NCI-H2107 (cell line): ENCODE data around the gene SF1.
A peak's percentile ranks its signal among the peaks of the same experiment; 100 is the strongest.
"Not testable (repeated sequence)": the region's sequence is repeated elsewhere in the genome, so short reads cannot be mapped to it uniquely, and the experiment has no call there.

ENCODE experiments used
- DNase-seq: peaks from one replicate; lab custom pipeline; 2025; lab: John Stamatoyannopoulos, UW

The SF1 gene

GRCh38 chr11:64778473-64779298 is at the start of gene SF1:
Gene SF1, minus strand, starts transcription at chr11:64778542. Its CDS starts 150 bp downstream, at chr11:64778392.
- DNase-seq = peak; percentile 100

- no peak for DNase-seq
Observed at GRCh38 chr11:64827451-64827839, 49.1 kb upstream of the SF1 start.

- DNase-seq = no peak
Observed at GRCh38 chr11:64826578-64827450, 48.5 kb upstream of the SF1 start.

- DNase-seq = no peak
Observed at GRCh38 chr11:64826062-64826461, 47.7 kb upstream of the SF1 start.

- no peak for DNase-seq
Observed at GRCh38 chr11:64823568-64824119, 45.3 kb upstream of the SF1 start.

GRCh38 chr11:64817476-64817875 is 39.1 kb upstream of the SF1 start:
- no peak for DNase-seq

- not testable (repeated sequence) for DNase-seq
Observed at GRCh38 chr11:64815433-64815832, 37.1 kb upstream of the SF1 start.

- no peak for DNase-seq
Observed at GRCh38 chr11:64814712-64815187, 36.4 kb upstream of the SF1 start.

- no peak for DNase-seq
Observed at GRCh38 chr11:64813826-64814225, 35.5 kb upstream of the SF1 start.

GRCh38 chr11:64810891-64811272 is 32.5 kb upstream of the SF1 start:
- no peak for DNase-seq

- DNase-seq = peak; percentile 94
Observed at GRCh38 chr11:64810271-64810890, 32.0 kb upstream of the SF1 start, which contains the start of gene MEN1. Gene MEN1, minus strand, starts transcription at chr11:64810551. Its CDS starts 442 bp downstream, at chr11:64810109.

- no peak for DNase-seq
Observed at GRCh38 chr11:64809781-64810241, 31.5 kb upstream of the SF1 start.

- no peak for DNase-seq
Observed at GRCh38 chr11:64805481-64805880, 27.1 kb upstream of the SF1 start.

GRCh38 chr11:64804346-64805210 is 26.2 kb upstream of the SF1 start:
- DNase-seq = no peak

GRCh38 chr11:64803846-64804345 is 25.6 kb upstream of the SF1 start:
- DNase-seq = no peak

- peak; percentile 76 for DNase-seq
Observed at GRCh38 chr11:64803158-64803845, 25.0 kb upstream of the SF1 start, which contains the start of gene MAP4K2. Gene MAP4K2, minus strand, starts transcription at chr11:64803214. Its CDS starts 65 bp downstream, at chr11:64803149.

GRCh38 chr11:64802370-64803157 is 24.2 kb upstream of the SF1 start:
- no peak for DNase-seq

- DNase-seq = no peak
Observed at GRCh38 chr11:64801561-64802369, 23.4 kb upstream of the SF1 start.
